ENCODE measurements around the gene GAST. TPM values are rescaled to one million over a fixed set of nuclear protein-coding genes. Genes with fewer than 3 reads are reported as not detected.

Gene GAST
- total and polyA plus RNA-seq, 2 of the 13 experiments (the other 11 are each of a cell fraction or from before 2014, with no cell fraction given), result 0.32 to 0.42 TPM

- TF ChIP-seq, protein P1, sequence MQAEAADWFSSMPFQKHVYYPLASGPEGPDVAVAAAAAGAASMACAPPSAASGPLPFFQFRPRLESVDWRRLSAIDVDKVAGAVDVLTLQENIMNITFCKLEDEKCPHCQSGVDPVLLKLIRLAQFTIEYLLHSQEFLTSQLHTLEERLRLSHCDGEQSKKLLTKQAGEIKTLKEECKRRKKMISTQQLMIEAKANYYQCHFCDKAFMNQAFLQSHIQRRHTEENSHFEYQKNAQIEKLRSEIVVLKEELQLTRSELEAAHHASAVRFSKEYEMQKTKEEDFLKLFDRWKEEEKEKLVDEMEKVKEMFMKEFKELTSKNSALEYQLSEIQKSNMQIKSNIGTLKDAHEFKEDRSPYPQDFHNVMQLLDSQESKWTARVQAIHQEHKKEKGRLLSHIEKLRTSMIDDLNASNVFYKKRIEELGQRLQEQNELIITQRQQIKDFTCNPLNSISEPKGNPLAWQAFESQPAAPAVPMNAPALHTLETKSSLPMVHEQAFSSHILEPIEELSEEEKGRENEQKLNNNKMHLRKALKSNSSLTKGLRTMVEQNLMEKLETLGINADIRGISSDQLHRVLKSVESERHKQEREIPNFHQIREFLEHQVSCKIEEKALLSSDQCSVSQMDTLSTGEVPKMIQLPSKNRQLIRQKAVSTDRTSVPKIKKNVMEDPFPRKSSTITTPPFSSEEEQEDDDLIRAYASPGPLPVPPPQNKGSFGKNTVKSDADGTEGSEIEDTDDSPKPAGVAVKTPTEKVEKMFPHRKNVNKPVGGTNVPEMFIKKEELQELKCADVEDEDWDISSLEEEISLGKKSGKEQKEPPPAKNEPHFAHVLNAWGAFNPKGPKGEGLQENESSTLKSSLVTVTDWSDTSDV (CRISPR knock-in tag; IDR thresholded peaks at IDR 0.05), result peak; percentile 18; the same call in 1 of the 2 replicates
- TF ChIP-seq, protein P2, sequence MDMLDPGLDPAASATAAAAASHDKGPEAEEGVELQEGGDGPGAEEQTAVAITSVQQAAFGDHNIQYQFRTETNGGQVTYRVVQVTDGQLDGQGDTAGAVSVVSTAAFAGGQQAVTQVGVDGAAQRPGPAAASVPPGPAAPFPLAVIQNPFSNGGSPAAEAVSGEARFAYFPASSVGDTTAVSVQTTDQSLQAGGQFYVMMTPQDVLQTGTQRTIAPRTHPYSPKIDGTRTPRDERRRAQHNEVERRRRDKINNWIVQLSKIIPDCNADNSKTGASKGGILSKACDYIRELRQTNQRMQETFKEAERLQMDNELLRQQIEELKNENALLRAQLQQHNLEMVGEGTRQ (IDR thresholded peaks at IDR 0.05; ENCODE audit: low read depth, low read length), result no peak
- TF ChIP-seq, protein P2 (CRISPR knock-in tag; IDR thresholded peaks at IDR 0.05; ENCODE audit: borderline replicate concordance), result no peak
- TF ChIP-seq ZNF296 (CRISPR knock-in tag; conservative IDR thresholded peaks at IDR 0.05) (no peak), RAD21 (CRISPR knock-in tag; IDR thresholded peaks at IDR 0.05) (peak; percentile 84), TOPORS (CRISPR knock-in tag; IDR thresholded peaks at IDR 0.05) (no peak), LCORL (IDR thresholded peaks at IDR 0.05) (no peak), LCORL (CRISPR knock-in tag; IDR thresholded peaks at IDR 0.05) (peak; percentile 36; the same call in 1 of the 2 replicates), HOXD1 (CRISPR knock-in tag; IDR thresholded peaks at IDR 0.05) (no peak), ONECUT2 (CRISPR knock-in tag; IDR thresholded peaks at IDR 0.05) (no peak), SMAD3 (CRISPR knock-in tag; IDR thresholded peaks at IDR 0.05) (0 out of 2 replicates have a peak, but pooled peaks have one; percentile 27), ZNF850 (CRISPR knock-in tag; conservative IDR thresholded peaks at IDR 0.05) (no peak), AHR (CRISPR knock-in tag; IDR thresholded peaks at IDR 0.05) (no peak), HDAC2 (CRISPR knock-in tag; IDR thresholded peaks at IDR 0.05) (peak; percentile 51), CBX5 (CRISPR knock-in tag; IDR thresholded peaks at IDR 0.05; ENCODE audit: borderline replicate concordance) (peak; percentile 71; the same call in 1 of the 2 replicates), ZNF780A (CRISPR knock-in tag; IDR thresholded peaks at IDR 0.05) (no peak), SP140L (CRISPR knock-in tag; IDR thresholded peaks at IDR 0.05; ENCODE audit: borderline replicate concordance) (no peak), ATF7 (IDR thresholded peaks at IDR 0.05) (no peak), ATF7 (CRISPR knock-in tag; IDR thresholded peaks at IDR 0.05) (0 out of 2 replicates have a peak, but pooled peaks have one; percentile 36), SIN3B (IDR thresholded peaks at IDR 0.05; ENCODE audit: low read length) (no peak), GABPB1 (CRISPR knock-in tag; IDR thresholded peaks at IDR 0.05) (peak; percentile 38; the same call in 1 of the 2 replicates), ZMAT3 (CRISPR knock-in tag; conservative IDR thresholded peaks at IDR 0.05) (peak; percentile 86)
- TF ChIP-seq, protein P3, sequence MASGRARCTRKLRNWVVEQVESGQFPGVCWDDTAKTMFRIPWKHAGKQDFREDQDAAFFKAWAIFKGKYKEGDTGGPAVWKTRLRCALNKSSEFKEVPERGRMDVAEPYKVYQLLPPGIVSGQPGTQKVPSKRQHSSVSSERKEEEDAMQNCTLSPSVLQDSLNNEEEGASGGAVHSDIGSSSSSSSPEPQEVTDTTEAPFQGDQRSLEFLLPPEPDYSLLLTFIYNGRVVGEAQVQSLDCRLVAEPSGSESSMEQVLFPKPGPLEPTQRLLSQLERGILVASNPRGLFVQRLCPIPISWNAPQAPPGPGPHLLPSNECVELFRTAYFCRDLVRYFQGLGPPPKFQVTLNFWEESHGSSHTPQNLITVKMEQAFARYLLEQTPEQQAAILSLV (CRISPR knock-in tag; IDR thresholded peaks at IDR 0.05; ENCODE audit: borderline replicate concordance), result no peak
- TF ChIP-seq, protein P4, sequence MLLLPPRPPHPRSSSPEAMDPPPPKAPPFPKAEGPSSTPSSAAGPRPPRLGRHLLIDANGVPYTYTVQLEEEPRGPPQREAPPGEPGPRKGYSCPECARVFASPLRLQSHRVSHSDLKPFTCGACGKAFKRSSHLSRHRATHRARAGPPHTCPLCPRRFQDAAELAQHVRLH (CRISPR knock-in tag; IDR thresholded peaks at IDR 0.05; ENCODE audit: borderline replicate concordance, low read depth), result peak; percentile 32; the same call in 1 of the 2 replicates
- TF ChIP-seq, protein P5, sequence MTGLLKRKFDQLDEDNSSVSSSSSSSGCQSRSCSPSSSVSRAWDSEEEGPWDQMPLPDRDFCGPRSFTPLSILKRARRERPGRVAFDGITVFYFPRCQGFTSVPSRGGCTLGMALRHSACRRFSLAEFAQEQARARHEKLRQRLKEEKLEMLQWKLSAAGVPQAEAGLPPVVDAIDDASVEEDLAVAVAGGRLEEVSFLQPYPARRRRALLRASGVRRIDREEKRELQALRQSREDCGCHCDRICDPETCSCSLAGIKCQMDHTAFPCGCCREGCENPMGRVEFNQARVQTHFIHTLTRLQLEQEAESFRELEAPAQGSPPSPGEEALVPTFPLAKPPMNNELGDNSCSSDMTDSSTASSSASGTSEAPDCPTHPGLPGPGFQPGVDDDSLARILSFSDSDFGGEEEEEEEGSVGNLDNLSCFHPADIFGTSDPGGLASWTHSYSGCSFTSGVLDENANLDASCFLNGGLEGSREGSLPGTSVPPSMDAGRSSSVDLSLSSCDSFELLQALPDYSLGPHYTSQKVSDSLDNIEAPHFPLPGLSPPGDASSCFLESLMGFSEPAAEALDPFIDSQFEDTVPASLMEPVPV (CRISPR knock-in tag; IDR thresholded peaks at IDR 0.05), result no peak
Observed at GRCh38 chr17:41666708-41667279, 45.3 kb upstream of the GAST start (continued).

Measured in HepG2 (cell line).